IPS DF 6.9 (cell line): ENCODE measurements around the gene WWC1.

ENCODE experiments used
- DNase-seq: peaks from one replicate; pipeline ENCODE4 v3.0.0-alpha.2; 2013; ENCODE audit warnings: low read depth, low spot score
- H3K27ac ChIP-seq: one replicate; pipeline ENCODE4 v1.5.1; 2013; ENCODE audit warnings: low read length, control low read depth
- H3K27me3 ChIP-seq: 2 replicates; pipeline ENCODE4 v1.6.1; 2013; ENCODE audit warnings: mild to moderate bottlenecking, low read length; ENCODE audit not compliant: control insufficient read depth, insufficient read depth
- H3K36me3 ChIP-seq: 2 replicates; pipeline ENCODE4 v1.6.1; 2013; ENCODE audit warnings: low read length; ENCODE audit not compliant: control insufficient read depth, insufficient read depth
- H3K4me1 ChIP-seq: 2 replicates; pipeline ENCODE4 v1.6.1; 2013; ENCODE audit warnings: low read length; ENCODE audit not compliant: control insufficient read depth, insufficient read depth
- H3K4me3 ChIP-seq: 2 replicates; pipeline ENCODE4 v1.5.1; 2013; ENCODE audit warnings: mild to moderate bottlenecking, low read length
- H3K9me3 ChIP-seq: 2 replicates; pipeline ENCODE4 v1.6.1; 2013; ENCODE audit warnings: low read length, inconsistent platforms; ENCODE audit not compliant: control insufficient read depth, insufficient read depth
- WGBS: extraction: QIAGEN DNeasy Blood & Tissue Kit; methylation state at CpG from one replicate; pipeline ENCODE4 v1.1.7; 2013; ENCODE audit warnings: mixed read lengths, missing lambda C conversion rate; ENCODE audit not compliant: insufficient read length, insufficient coverage; 5-methylcytosine and 5-hydroxymethylcytosine counted together

Gene WWC1

DNA sequence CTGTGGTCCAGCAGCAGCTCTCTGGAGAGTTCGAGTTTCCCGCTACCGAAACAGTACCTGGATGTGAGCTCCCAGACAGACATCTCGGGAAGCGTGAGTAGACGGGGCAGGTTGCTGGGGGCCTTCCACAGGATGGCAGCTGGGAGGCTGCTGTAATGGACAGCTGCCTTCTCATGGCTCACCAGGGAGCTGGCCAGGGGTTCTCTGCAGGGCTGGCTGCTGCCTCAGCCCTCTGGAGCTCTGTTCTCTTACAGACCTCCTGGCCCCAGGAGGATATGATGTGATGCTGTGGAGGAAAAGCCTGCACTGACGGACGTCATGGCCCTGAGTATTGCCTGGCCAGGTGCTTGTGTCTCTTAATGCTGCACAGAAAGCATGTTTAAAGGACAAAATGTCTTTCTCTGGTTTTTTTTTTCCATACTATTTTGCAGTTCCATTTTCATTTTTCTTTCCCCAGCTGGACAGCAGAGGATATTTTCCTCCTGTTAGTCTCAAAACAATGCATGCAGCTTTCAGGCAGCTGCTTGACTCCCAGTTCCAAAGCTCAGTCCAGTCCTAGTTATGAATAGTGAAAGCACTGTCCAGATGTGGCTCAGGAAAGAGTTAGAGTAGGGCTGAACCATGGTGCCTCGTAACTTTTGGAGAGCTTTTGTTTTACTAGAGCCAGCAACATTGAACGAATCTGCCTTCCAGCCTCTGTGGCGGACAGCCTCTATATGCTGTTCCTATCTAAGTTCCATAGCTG is 117.3 kb downstream of the WWC1 start:
- no peaks in the 10 kb centered on the region for H3K27me3 ChIP-seq
- no peak overlapping the region for H3K27ac ChIP-seq
- DNase-seq: no peak
- H3K36me3 ChIP-seq: peaks cover 10% of the 10 kb centered on the region; the same call in 1 of the 2 replicates
- no peaks in the 10 kb centered on the region for H3K4me1 ChIP-seq
- WGBS: no CpG with 5 or more reads among the region's 11 CpGs
- H3K4me3 ChIP-seq: no peak overlapping the region; the same call in 1 of the 2 replicates
- no peaks in the 10 kb centered on the region for H3K9me3 ChIP-seq

DNA sequence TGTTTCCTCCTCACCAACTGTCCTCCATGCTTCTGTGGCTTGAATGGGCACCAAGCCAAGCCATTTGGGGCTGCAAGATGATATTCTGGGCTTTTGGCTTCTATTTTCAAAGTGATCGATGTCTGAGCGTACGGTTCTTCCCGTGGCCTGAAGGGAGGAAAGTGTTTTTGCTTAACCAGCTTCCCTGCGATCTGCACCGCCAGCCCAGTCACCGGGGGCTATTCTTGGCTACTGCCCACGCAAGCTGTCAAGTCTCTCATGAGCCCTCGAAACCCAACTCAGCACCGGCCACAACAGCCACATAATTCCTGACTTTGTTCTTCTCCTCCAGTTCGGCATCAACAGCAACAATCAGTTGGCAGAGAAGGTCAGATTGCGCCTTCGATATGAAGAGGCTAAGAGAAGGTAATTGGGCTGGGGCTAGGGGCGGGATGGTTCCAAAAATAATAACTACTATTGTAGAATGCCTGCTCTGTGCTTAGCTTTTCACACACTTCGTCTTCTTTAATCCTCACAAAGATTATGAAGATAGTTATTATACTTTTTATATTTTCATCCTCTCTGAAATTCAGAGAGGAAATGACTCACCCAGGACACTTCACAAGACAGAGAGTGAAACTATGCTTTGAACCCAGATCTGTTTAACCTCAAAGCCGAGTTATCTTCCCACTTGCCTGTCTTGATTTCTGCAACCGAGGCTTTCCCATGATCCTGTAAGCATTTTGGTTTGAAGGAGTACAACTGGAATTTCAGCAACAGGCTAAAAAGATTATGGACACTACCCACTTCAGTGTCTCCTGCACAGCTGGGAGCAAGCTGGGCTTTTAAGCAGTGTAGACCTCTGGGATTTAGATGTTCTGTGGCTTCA is 118.4 kb downstream of the WWC1 start:
- H3K27me3 ChIP-seq: no peaks in the 10 kb centered on the region
- H3K4me1 ChIP-seq: no peaks in the 10 kb centered on the region
- H3K27ac ChIP-seq: no peak overlapping the region
- H3K36me3 ChIP-seq: peaks cover 10% of the 10 kb centered on the region; the same call in 1 of the 2 replicates
- no CpG with 5 or more reads among the region's 17 CpGs for WGBS
- DNase-seq: no peak
- H3K9me3 ChIP-seq: no peaks in the 10 kb centered on the region
- no peak overlapping the region for H3K4me3 ChIP-seq

DNA sequence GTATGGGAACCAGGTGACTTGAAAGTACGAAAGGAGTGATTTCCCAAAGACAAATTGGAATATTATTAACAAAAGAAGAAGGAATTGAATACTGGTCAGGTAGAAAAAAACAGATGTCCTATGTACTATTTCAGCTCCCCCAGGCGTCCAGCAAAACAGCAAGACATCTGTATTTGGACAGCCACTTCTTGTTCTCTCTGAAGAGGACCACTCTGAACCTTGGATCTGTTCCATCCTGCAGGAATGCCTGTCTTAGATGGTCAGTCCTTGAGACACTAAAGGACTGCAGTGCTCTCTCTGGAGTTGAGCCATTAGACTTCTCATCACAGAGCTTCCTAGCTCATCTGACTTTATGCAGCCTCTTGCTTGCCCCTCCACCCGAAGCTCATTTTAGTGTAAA is 120.4 kb downstream of the WWC1 start:
- Histone ChIP-seq H3K27me3 (no peaks in the 10 kb centered on the region), H3K9me3 (no peaks in the 10 kb centered on the region), H3K36me3 (peaks cover 10% of the 10 kb centered on the region; the same call in 1 of the 2 replicates), H3K27ac (no peak overlapping the region), H3K4me1 (no peaks in the 10 kb centered on the region), H3K4me3 (no peak overlapping the region)
- WGBS: no CpG with 5 or more reads among the region's 3 CpGs
- DNase-seq: no peak

DNA sequence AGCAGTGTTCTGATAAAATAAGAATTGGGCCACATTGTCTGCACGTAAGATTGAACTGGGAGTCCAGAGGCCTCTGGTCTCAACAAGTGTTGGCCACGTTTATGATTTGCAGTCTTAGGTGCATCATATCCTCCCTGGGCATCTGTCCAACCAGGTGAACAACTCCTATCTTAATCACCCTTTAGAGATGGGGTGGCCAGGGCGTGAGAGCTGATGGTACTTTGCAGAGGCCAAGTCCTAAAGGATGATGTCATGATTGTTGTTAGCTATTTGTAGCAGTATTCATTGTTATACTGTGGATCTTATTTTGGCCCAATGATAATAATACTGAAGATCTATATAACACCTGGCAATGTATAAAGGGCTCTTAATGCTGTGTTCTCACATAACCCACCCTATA is 121.6 kb downstream of the WWC1 start:
- Histone ChIP-seq H3K9me3 (no peaks in the 10 kb centered on the region), H3K4me3 (no peak overlapping the region), H3K36me3 (peaks cover 13% of the 10 kb centered on the region; the same call in 1 of the 2 replicates), H3K27me3 (no peaks in the 10 kb centered on the region), H3K27ac (no peak overlapping the region), H3K4me1 (no peaks in the 10 kb centered on the region)
- no CpG with 5 or more reads among the region's 3 CpGs for WGBS
- no peak for DNase-seq

DNA sequence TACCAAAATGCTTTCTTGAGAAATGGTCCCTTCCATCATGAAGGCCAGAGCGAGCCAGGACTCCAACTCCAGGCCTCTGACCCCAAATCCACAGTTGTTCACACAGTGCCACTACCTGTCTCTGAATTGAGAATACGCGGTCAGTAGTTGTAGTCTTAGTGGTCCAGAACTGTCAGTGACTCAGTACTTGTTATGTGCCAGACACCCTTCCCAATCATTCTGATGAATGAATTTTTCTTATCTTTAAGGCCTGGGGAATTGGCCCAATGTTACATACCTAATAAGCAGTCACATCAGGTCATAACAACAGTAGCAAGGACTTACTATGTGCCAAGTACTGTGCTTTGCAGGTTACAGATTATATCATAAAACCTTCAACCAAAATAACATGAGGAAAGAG is 122.2 kb downstream of the WWC1 start:
- H3K4me1 ChIP-seq: no peaks in the 10 kb centered on the region
- no peaks in the 10 kb centered on the region for H3K27me3 ChIP-seq
- no peak for DNase-seq
- no peak overlapping the region for H3K4me3 ChIP-seq
- H3K27ac ChIP-seq: no peak overlapping the region
- H3K36me3 ChIP-seq: peaks cover 12% of the 10 kb centered on the region; the same call in 1 of the 2 replicates
- no CpG with 5 or more reads among the region's 3 CpGs for WGBS
- no peaks in the 10 kb centered on the region for H3K9me3 ChIP-seq

DNA sequence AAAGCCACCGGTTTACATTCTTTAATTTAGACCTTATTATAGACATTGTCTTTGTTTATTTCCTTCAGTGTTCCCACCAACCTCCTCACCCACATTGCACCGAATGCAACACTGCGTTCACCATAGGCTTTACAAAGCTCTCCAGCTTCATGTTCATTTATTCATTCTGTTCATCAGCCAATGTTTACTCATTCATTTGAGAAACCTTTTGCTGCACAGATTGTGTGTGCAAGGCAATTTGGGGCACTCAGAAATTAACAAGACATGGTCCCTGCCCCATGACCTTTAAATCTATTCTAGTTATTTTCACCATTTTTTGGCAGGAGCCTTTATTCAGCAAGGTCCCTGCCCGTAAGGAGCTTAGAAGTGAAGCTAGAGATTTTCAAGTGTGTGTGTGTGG is 124.0 kb downstream of the WWC1 start:
- no peak overlapping the region for H3K4me3 ChIP-seq
- H3K9me3 ChIP-seq: no peaks in the 10 kb centered on the region
- DNase-seq: no peak
- H3K27ac ChIP-seq: no peak overlapping the region
- WGBS: no CpG with 5 or more reads among the region's 4 CpGs
- no peaks in the 10 kb centered on the region for H3K4me1 ChIP-seq
- H3K27me3 ChIP-seq: no peaks in the 10 kb centered on the region
- peaks cover 6% of the 10 kb centered on the region; the same call in 1 of the 2 replicates for H3K36me3 ChIP-seq

DNA sequence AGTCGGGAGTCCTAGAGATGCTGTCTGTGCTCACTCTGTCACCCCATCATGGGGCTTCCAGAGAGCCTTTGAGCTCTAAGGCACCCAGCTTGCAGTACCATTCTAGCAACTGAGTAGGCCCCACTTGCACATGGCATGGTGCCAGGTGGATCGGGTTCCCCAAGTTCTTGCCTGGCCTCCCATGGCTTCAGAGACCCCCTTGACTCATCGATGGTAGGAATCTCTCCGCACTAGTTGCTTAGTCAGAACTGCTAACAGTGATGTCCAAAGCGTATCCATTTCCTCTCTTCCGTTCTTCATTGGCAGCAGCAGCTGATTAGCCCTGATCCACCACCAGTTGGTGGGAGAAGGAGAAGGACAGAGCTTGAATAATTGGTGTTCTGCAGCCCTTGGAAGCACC is 124.5 kb downstream of the WWC1 start:
- H3K4me3 ChIP-seq: no peak overlapping the region
- WGBS: no CpG with 5 or more reads among the region's 6 CpGs
- peaks cover 6% of the 10 kb centered on the region; the same call in 1 of the 2 replicates for H3K36me3 ChIP-seq
- no peaks in the 10 kb centered on the region for H3K27me3 ChIP-seq
- no peaks in the 10 kb centered on the region for H3K9me3 ChIP-seq
- H3K27ac ChIP-seq: no peak overlapping the region
- no peaks in the 10 kb centered on the region for H3K4me1 ChIP-seq
- no peak for DNase-seq

DNA sequence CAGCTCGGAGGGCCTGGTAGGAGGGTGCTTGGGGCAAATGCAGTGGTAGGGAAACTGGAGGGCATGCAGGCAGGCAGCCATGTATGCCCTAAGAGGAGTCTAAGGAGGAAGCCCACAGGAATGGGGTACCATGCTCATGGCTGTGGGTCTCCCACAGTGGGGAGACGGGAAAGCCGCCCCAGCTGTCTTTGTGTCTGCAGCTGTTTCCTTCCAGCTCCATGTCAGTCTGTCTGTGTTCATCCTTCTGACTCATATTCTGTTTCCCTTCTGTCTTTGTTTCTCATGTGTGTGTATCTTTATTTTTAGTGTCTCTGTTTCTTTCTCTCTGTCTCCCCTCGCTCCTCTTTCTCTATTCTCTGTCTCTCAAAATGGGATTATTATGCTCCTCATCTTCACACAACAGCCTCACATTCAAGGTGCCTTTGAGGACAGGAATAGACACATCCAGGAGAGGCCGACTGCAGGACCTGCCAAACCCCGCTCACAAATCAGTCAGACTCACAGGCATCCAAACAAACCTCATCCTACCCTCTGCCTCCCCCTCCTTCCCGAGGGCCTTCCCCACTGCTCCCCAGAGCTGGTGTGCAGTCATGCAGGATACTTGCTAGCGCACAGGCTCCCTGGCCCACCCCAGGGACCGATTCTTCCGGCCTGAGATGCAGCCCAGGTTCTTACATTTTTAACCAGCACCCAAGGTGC is 126.4 kb downstream of the WWC1 start:
- Histone ChIP-seq H3K4me3 (no peak overlapping the region), H3K9me3 (no peaks in the 10 kb centered on the region), H3K4me1 (no peaks in the 10 kb centered on the region), H3K27me3 (no peaks in the 10 kb centered on the region), H3K36me3 (peaks cover 9% of the 10 kb centered on the region; the same call in 1 of the 2 replicates), H3K27ac (no peak overlapping the region)
- WGBS: no CpG with 5 or more reads among the region's 10 CpGs
- DNase-seq: no peak

DNA sequence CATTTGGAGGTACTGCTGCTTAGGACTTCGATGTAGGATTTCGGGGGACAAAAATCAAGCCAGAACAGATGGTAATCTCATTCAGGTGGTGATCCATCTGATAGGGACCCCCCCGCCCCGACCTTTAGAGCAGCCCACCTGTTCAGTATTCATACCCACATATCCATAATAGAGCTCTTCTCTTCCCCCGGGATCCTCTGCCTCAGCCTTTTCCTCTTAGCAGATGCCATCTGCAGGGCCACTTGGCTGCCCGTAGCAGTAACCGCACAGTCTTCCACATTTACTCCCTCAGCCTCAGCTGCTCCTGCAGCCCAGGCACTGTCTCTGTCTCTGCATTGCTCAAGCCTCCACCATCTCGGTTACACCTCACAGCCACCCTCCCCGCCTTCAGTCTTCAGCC is 129.0 kb downstream of the WWC1 start:
- no peaks in the 10 kb centered on the region for H3K9me3 ChIP-seq
- no peak for DNase-seq
- WGBS: no CpG with 5 or more reads among the region's 9 CpGs
- no peaks in the 10 kb centered on the region for H3K4me1 ChIP-seq
- no peak overlapping the region for H3K4me3 ChIP-seq
- H3K27me3 ChIP-seq: no peaks in the 10 kb centered on the region
- H3K27ac ChIP-seq: no peak overlapping the region
- H3K36me3 ChIP-seq: peaks cover 12% of the 10 kb centered on the region; the same call in 1 of the 2 replicates

DNA sequence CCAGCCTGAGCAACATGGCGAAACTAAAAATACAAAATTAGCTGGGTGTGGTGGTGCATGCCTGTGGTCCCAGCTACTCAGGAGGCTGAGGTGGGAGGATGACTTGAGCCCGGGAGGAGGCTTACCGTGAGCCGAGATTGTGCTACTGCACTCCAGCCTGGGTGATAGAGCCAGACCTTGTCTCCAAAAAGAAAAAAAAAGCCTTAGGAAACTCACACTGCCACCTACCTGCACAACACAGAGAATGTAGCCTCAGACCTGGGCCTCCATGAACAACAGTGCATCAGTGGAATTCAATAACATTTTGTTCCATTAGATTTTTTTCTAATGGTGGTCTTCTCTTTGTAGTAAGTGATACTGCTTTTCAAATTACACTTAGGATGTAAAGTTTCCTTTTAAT is 131.0 kb downstream of the WWC1 start:
- Histone ChIP-seq H3K27ac (no peak overlapping the region), H3K9me3 (no peaks in the 10 kb centered on the region), H3K4me1 (no peaks in the 10 kb centered on the region), H3K36me3 (peaks cover 11% of the 10 kb centered on the region), H3K4me3 (no peak overlapping the region), H3K27me3 (no peaks in the 10 kb centered on the region)
- WGBS: no CpG with 5 or more reads among the region's 4 CpGs
- DNase-seq: no peak
